ENCODE results near the gene LST1. TPM values are rescaled to one million over a fixed set of nuclear protein-coding genes. Genes with fewer than 3 reads are reported as not detected.

Gene LST1
- total and polyA plus RNA-seq, 2 of the 4 experiments (the other 2 are of a cell fraction): not detected

GRCh38 chr6:31621320-31621939 lies 35.4 kb downstream of the LST1 start (continued):
- TF ChIP-seq SMC3 (IDR thresholded peaks at IDR 0.05; ENCODE audit: low read depth, low read length): no peak

- H4K20me1 ChIP-seq (ENCODE audit: insufficient read depth, low read length): peaks cover 46% of the 10 kb centered on the region
- H3K4me3 ChIP-seq (ENCODE audit: insufficient read depth, low read depth, low read length): peak overlapping the region; percentile 81
- peaks cover 6% of the 10 kb centered on the region for H3K9me1 ChIP-seq (ENCODE audit: insufficient read depth, low read length)
- peaks cover 41% of the 10 kb centered on the region for H3K36me3 ChIP-seq (ENCODE audit: control insufficient read depth, insufficient read depth, low read length)
- H3K27ac ChIP-seq (ENCODE audit: insufficient read depth, low read length): peak overlapping the region; percentile 99
- BruUV-seq (replicated peaks): no TSS peak
- H2BK20ac ChIP-seq (ENCODE audit: low read depth, low read length): no peak overlapping the region
- H3K4ac ChIP-seq (ENCODE audit: low read depth, low read length): peak overlapping the region; percentile 98
- H2BK5ac ChIP-seq (ENCODE audit: low read depth, low read length, poor library complexity, severe bottlenecking): peak overlapping the region; percentile 98
- H3K4me1 ChIP-seq (ENCODE audit: control insufficient read depth, insufficient read depth, low read length): no peaks in the 10 kb centered on the region
- H2BK15ac ChIP-seq (ENCODE audit: low read depth, low read length): no peak overlapping the region
- WGBS, 2 experiments (ENCODE audit: extremely low coverage in 2 of 2, insufficient read length in 1 of 2): no CpG with 5 or more reads among the region's 4 CpGs
- H3K14ac ChIP-seq (replicated peaks; ENCODE audit: low read depth, low read length): peak overlapping the region; percentile 100
- H3K79me1 ChIP-seq (ENCODE audit: low read depth in 1 of 2, low read length in 2 of 2): peaks cover 15 to 49% of the 10 kb centered on the region in 2 experiments
- H2AK5ac ChIP-seq (ENCODE audit: low read depth, low read length): peak overlapping the region; percentile 97; the same call in 1 of the 2 replicates
- H3K18ac ChIP-seq (ENCODE audit: low read depth, low read length): no peak overlapping the region
- no peak overlapping the region for H2AFZ ChIP-seq (replicated peaks; ENCODE audit: low read length, poor library complexity)
- H3K56ac ChIP-seq (ENCODE audit: extremely low read depth, insufficient read depth, low read length): peak overlapping the region; percentile 97
- H3K4me2 ChIP-seq (ENCODE audit: low read depth, low read length): peak overlapping the region; percentile 98
- DNase-seq: no peak
- dilution Hi-C loops (cut with HindIII; ENCODE audit: low sequenced_read_pairs, unreplicated experiment): no loop called here
- intact Hi-C loops (cut with micrococcal nuclease): no loop called here
- H2BK120ac ChIP-seq (ENCODE audit: low read depth, low read length): no peak overlapping the region
- H3K9me3 ChIP-seq (ENCODE audit: control insufficient read depth, insufficient read depth, low read length): no peaks in the 10 kb centered on the region
- H3K23ac ChIP-seq (ENCODE audit: low read depth, low read length): peak overlapping the region; percentile 99; the same call in 1 of the 2 replicates
- ChIA-PET CTCF (interaction anchor here (1.3 kb wide), 1 partner anchor 16 kb away, joined by 4 read pairs; no protein-coding TSS in a partner anchor), POLR2A (ENCODE audit: unreplicated experiment) (interaction anchor here (0.6 kb wide), 1 partner anchor 242 kb away, joined by 3 read pairs; no protein-coding TSS in a partner anchor)
- peak overlapping the region in 1 of 2 experiments; percentile 99; a peak in 2 of 4 replicates for H4K8ac ChIP-seq (ENCODE audit: low read depth in 2 of 2, low read length in 2 of 2)
- H3K27me3 ChIP-seq (ENCODE audit: control insufficient read depth, insufficient read depth, low read length): no peaks in the 10 kb centered on the region
- H3K9ac ChIP-seq (ENCODE audit: low read depth, low read length): peak overlapping the region; percentile 100
- H4K91ac ChIP-seq (ENCODE audit: insufficient read depth, low read depth, low read length): 0 out of 2 replicates have a peak overlapping the region, but pooled peaks have one; percentile 98
- H2AK9ac ChIP-seq (replicated peaks; ENCODE audit: low read depth, low read length, poor library complexity): peak overlapping the region; percentile 82
- ATAC-seq (ENCODE audit: low read depth): no peak
- peak overlapping the region; percentile 65; the same call in 1 of the 2 replicates for H4K5ac ChIP-seq (ENCODE audit: low read depth, low read length)
- in situ Hi-C loops (cut with MboI; ENCODE audit: low sequenced_read_pairs): no loop called here
- no peak for TF ChIP-seq MAZ (IDR thresholded peaks at IDR 0.05; ENCODE audit: borderline replicate concordance, low read depth, low read length)
- TF ChIP-seq CTCF (conservative IDR thresholded peaks at IDR 0.05; ENCODE audit: low read depth, low read length): no peak
- no peak for TF ChIP-seq MXI1 (IDR thresholded peaks at IDR 0.05; ENCODE audit: borderline replicate concordance, low read depth, low read length)
- no peak for TF ChIP-seq CEBPB (IDR thresholded peaks at IDR 0.05; ENCODE audit: low read depth, low read length)
- no peak for TF ChIP-seq BHLHE40 (IDR thresholded peaks at IDR 0.05; ENCODE audit: low read depth, low read length)
- no peak for TF ChIP-seq RAD21 (IDR thresholded peaks at IDR 0.05; ENCODE audit: low read length)
- no peak for TF ChIP-seq POLR2A (IDR thresholded peaks at IDR 0.05; ENCODE audit: low read depth, low read length)
- TF ChIP-seq RCOR1 (IDR thresholded peaks at IDR 0.05; ENCODE audit: insufficient replicate concordance, low read length): no peak
- no peak for TF ChIP-seq FOS (IDR thresholded peaks at IDR 0.05; ENCODE audit: low read depth, low read length)
- no peak for TF ChIP-seq MAFK (IDR thresholded peaks at IDR 0.05; ENCODE audit: low read depth, low read length)
- TF ChIP-seq CHD1 (IDR thresholded peaks at IDR 0.05; ENCODE audit: low read depth, low read length): no peak
- no peak for TF ChIP-seq RFX5 (IDR thresholded peaks at IDR 0.05; ENCODE audit: low read depth, low read length)
- TF ChIP-seq NFE2L2 (IDR thresholded peaks at IDR 0.05; ENCODE audit: low read depth, low read length): no peak
- no peak for TF ChIP-seq USF2 (IDR thresholded peaks at IDR 0.05; ENCODE audit: low read depth, low read length)
Observed at GRCh38 chr6:31621991-31622390, 35.9 kb downstream of the LST1 start.
